HG03095 (cell line): ENCODE results near the gene STPG1.

Experiments
- ATAC-seq: cut with Tn5 transposase; IDR thresholded peaks from one replicate; pipeline ENCODE4 v1.9.1; 2021; ENCODE audit warnings: moderate library complexity; ENCODE audit not compliant: unreplicated experiment

STPG1 gene

DNA sequence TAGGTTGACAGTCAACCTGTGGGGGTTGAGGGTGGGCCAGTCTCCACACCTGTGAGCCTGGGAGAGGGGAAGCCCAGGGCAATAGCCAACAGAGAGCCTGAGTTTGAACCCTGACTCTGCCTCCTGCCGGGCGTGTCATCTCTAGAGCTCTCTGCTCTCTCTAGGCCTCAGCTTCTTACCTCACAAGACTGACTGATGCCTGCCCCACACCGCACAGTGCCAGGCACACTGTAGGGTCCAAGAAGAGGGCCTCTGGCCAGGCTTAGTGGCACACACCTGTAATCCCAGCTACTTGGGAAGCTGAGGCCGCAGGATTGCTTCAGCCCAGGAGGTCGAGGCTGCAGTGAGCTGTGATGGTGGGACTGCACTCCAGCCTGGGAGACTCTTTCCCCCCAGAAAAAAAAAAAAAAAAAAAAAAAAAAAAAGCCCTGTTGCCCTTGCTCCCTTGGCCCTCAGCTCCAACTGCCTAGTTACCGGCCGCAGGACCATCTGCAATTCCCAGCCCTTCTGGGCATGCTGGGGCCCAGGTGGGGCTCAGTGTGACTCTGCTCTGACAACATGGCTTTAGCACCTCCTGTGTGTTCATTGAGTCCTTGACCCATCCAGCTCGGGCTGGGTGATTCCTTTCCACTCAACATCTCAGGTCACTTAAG lies 69.4 kb downstream of the STPG1 start:
- no peak for ATAC-seq

DNA sequence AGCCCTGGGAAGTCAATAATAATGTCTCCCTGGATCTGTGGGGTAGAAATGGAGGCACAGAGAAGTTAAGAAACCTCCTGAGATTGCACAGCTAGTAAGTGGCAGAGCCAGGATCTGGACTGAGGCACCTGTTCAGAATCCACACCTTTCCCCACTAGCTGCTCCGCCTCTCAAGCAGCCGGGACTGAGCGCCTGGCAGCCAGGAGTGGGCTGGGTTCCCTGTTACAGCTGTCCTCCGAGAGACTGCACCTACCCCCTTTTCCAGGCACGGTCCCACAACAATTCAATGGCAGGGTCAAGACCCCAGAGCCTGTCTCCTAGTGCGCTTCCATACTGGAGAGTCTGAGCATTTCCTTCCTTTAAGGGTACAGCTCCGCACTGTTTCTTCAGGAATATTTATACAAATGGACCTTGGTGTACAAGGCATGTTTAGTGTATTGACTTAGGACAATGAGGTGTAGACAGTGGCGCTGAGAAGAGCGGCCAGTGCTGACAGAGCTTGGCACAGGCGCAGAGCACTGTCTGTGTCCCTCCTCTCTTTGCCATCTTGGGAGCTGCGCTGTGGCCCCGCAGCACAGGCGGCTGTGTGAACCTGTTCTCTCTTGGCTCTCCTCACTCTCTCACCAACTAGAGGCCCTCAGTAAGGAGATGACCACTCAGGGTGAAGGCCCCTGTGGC lies 70.0 kb downstream of the STPG1 start:
- no peak for ATAC-seq

GRCh38 chr1:24341260-24341659 lies 72.3 kb downstream of the STPG1 start:
- no peak for ATAC-seq

DNA sequence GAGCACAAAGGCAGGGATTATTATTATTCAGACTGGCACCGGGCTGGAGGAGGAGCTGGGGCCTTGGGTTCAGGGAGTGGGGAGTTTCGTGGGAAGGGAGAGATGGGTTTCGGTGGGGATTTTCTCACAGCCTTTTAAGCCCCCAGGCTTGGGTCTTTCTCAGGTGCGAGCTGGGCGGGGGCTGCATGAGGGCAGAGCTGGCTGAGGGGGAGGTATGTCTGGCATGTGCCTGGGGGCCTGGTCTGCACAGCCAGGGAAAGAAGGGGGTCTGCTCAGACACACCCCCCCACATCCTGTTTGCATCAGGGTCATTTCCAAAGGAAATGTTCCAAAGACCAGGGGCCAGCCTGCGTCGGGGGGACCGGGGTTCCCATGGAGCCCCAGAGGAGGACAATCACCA lies 72.8 kb downstream of the STPG1 start:
- no peak for ATAC-seq

DNA sequence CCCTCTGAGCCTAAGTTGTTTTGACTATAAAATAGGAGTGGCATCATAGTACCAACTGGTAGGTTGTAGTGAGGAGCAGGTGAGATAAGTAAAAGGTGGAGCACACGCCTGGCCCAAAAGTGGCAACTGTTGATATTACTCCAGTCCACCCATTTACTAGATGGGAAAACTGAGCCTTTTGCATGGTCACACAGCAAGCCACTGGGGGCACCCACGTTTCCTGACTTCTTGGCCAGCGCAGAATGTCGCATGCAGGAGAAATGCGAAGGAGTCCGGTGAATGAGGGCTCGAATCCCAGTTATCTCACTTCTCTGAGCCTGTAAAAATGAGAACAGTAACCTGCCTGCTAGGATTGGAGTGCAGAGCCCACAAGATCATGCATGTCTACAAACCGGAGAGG lies 73.6 kb downstream of the STPG1 start:
- ATAC-seq = no peak

DNA sequence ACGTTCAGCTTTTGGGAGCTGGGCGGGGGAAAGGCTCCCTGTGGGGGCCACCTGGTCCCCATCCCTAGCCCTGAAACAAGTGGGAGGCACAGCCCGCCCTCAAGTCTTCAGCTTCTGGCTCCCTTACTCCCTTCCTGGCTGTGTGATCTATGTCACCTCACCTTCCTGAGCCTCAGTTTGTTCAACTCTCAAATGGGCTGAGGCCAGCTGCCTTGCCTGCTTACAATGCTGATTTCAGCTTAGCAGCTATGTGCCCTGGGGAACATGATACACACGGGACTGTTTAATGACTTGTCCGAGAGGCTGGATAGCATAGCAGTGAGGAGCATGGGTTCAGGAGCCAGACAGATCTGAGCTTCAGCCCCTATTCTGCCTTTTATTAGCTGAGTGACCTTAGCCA lies 75.1 kb downstream of the STPG1 start:
- no peak for ATAC-seq

GRCh38 chr1:24337455-24337854 lies 76.1 kb downstream of the STPG1 start:
- no peak for ATAC-seq

GRCh38 chr1:24336075-24336474 lies 77.5 kb downstream of the STPG1 start:
- no peak for ATAC-seq

DNA sequence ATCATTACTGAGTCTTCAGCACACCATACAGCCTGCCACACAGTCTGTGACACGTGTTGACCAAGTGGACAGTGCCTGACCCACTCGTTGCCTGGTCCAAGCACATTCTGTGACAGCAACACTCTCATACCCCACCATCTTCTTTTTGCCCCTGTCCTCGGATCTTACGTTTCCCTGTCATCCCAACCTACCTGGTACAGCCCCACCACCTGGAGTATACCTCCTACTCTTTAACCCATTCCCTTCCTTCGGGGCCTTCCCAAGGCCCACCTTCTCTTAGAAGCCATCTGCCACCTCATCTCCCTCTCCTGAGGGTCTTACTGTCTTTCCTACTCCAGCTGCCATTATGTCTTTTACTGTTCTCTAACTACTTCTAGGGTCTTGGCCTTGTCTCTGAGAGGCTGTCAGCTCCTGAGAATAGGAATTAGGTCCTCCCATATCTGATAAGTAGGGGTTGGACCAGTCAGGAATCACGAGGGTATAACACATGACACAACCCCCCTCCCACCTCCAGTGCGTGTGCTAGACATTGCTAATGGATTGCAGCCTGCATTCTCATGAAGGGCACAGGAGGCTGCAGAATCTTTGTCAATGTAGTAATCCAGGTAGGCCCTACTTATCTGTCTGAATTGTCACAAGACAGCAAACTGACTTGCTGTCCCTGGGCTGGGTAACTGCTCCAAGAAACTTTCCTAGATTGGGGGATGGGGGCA lies 81.5 kb downstream of the STPG1 start:
- ATAC-seq = no peak

DNA sequence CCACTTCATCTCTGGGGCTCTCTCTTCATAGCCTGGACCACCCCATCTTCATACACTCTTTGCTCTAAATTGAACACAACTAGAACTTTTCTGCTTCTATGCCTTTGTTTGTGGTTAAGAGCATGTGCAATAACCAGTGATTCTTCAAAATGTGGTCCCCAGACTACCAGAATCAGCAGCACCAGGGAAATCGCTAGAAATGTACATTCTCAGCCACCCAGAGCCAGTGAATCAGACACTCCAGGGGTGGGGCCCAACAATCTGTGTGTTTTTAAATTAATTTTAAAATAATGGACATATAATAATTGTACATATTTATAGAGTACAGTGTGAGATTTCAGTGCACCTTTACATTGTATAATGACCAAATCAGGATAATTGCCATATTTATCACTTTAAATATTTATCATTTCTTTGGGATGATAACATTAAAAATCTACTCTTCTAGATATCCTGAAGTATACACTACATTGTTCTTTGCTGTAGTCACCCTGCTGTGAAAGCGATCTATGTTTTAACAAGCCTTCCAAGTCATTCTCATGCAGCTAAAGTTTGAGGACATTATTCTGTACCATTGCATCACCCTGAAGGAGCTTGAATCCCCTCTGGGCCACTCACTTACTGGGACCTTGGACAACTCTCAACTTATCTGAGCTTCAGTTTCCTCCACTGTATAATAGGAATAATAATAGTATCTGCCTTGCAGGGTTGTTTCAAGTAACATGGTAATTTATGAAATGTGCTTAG lies 83.6 kb downstream of the STPG1 start:
- ATAC-seq = no peak

DNA sequence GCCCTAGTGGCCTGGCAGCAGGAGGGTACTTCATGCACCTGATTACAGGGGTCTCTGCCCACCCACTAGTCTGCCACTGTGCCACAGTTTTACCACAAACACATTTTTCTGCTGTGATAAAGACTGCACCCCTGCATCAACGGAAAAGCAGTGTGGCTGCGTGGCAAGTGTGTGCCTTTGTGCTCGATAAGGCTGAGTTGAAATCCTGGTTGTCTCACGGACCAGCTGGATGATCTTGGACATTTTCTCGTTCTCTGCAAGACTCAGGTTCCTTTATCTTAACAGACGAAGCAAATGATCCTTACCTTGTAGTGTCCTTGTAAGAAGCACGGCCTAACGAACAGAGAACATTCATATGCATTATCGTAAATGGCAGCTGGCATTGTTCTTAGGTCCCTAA lies 84.3 kb downstream of the STPG1 start:
- no peak for ATAC-seq

GRCh38 chr1:24327891-24328290 lies 85.7 kb downstream of the STPG1 start:
- ATAC-seq = no peak

GRCh38 chr1:24327486-24327885 lies 86.1 kb downstream of the STPG1 start:
- no peak for ATAC-seq

DNA sequence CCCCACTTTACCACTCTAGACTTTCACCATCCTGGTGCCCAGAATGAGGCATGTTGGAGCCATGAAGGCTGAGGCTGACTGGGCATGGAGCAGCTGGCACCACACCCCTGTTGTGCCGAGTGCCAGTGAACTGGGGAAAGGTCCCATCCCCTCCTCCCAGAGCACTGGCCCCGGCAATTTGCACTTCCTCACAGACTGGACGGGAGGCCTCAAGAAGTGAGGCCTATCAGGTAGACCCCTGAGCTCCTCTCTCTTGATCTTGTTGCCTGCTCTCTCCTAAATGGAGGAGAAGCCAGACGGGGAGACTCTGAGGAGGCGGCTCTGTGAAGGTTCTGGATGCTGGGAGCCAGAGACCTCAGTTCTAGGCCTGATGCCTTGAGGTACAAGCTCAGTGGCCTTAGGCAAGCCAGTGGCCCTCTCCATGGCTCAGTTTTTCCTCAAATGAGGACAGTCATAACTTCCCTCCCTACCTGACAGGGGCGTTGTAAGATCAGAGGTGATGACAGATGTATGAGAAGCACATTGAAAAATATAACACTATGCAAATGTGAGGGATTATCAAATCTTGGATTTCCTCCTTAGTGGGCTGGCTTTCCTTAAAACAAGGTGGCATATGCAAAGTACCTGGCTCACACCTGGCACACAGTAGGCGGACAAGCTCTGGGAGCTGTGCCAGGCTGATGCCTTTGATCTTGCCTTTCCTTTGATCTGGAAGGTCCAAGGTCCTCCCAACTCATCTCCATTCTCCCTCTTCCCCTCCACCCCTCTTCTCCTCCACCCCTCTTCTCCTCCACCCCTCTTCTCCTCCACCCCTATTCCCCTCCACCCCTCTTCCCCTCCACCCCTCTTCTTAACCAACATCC lies 87.8 kb downstream of the STPG1 start:
- no peak for ATAC-seq

DNA sequence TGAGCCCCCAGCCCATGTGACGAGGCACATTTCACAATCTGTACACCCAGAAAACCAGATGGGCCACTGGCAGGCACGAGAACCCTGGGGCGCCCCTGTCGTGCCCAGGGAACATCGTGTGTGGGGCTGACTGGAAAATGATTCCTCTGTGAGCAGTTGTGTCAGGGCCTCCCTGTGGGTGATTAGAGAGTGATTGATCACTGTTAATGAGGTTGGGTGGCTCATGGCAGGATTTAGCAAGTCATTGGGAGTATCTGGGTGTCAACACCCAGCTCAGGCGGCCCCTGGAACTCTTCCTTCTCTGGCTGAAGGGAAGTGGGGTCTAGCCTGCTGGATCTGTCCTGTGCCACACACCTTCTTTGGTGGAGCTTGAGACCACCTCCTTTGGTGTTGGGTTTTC lies 88.7 kb downstream of the STPG1 start:
- ATAC-seq = no peak

DNA sequence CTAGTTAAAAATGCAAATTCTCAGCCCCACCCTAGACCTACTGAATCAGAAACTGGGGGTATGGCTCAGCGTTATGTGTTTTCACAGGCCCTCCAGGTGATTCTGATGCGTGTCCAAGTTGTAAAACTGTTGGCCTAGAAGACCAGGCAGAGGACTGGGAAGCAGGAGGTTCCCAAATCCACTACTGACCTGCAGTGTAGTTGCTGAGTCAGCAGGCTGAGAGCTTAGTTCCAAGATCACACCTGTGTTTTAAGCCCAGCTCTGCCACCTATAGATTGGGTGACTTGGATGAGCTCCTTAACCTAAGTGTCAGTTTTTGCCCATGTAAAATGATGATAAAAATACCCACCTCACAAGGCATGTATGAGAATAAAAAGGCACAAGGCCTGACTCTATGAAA lies 90.3 kb downstream of the STPG1 start:
- no peak for ATAC-seq

DNA sequence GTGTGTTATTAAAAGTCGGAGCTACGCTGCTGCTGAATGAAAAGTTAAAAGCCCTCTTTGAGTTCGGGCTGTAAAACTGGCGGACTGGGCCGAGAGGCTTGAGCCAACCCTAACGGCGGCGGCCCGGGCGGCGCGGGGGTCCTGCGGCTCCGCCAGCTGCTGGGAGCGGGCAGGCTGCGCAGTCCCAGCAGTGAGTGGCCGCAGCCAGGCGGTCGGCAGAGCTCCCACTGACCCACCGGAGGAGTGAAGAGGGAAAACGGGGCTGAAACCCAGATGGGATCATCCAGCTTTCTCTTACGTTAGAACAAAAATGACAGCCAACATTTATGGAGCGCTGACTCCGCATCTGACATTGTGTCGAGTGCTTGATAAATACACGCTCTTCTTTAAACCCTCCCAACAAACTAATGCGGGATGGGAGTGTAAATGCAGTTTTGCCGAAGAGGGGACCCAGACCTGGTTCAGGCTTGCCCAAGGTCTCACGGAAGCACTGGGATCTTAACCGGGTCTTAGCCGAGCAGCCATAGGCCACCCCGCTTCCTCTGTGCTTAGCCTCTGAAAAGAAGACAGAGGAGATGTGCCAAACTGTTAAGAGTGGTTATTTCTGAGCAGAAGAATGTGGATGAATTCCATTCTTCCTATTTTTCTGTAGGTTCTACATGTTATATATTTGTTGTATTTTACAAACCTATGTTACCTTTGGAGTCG lies 91.0 kb downstream of the STPG1 start:
- peak; percentile 19 for ATAC-seq

GRCh38 chr1:24321697-24322469 lies 91.7 kb downstream of the STPG1 start:
- ATAC-seq = peak; percentile 55

GRCh38 chr1:24321126-24321525 lies 92.5 kb downstream of the STPG1 start:
- ATAC-seq = no peak
